ENCODE measurements around the gene IFT22. TPM values are rescaled to one million over a fixed set of nuclear protein-coding genes. Genes with fewer than 3 reads are reported as not detected.

The IFT22 gene
- total and polyA plus RNA-seq, 2 of the 4 experiments (the other 2 are of a cell fraction): 29.3 to 34.1 TPM

GRCh38 chr7:101347477-101347876 lies 25.9 kb upstream of the IFT22 start:
- no peak overlapping the region for H3K14ac ChIP-seq (replicated peaks; ENCODE audit: low read depth, low read length)
- H4K91ac ChIP-seq (ENCODE audit: insufficient read depth, low read depth, low read length): no peak overlapping the region
- no peak overlapping the region for H2BK20ac ChIP-seq (ENCODE audit: low read depth, low read length)
- peaks cover 8% of the 10 kb centered on the region for H3K27me3 ChIP-seq (ENCODE audit: control insufficient read depth, insufficient read depth, low read length)
- no peak overlapping the region for H3K4ac ChIP-seq (ENCODE audit: low read depth, low read length)
- intact Hi-C loops (cut with micrococcal nuclease) (no loop called here), dilution Hi-C loops (cut with HindIII; ENCODE audit: low sequenced_read_pairs, unreplicated experiment) (no loop called here), in situ Hi-C loops (cut with MboI; ENCODE audit: low sequenced_read_pairs) (no loop called here)
- CTCF ChIA-PET: no interaction called here
- H3K4me2 ChIP-seq (ENCODE audit: low read depth, low read length): no peak overlapping the region
- H3K79me1 ChIP-seq (ENCODE audit: low read depth in 1 of 2, low read length in 2 of 2): no peaks in the 10 kb centered on the region
- H4K8ac ChIP-seq (ENCODE audit: low read depth in 2 of 2, low read length in 2 of 2): no peak overlapping the region
- H2BK15ac ChIP-seq (ENCODE audit: low read depth, low read length): no peak overlapping the region
- no peak for DNase-seq
- BruUV-seq (replicated peaks): no TSS peak
- H2AFZ ChIP-seq (replicated peaks; ENCODE audit: low read length, poor library complexity): no peak overlapping the region
- H2AK9ac ChIP-seq (replicated peaks; ENCODE audit: low read depth, low read length, poor library complexity): no peak overlapping the region
- no peak overlapping the region for H2BK5ac ChIP-seq (ENCODE audit: low read depth, low read length, poor library complexity, severe bottlenecking)
- no peak overlapping the region for H4K5ac ChIP-seq (ENCODE audit: low read depth, low read length)
- no peak overlapping the region for H3K23ac ChIP-seq (ENCODE audit: low read depth, low read length)
- no peaks in the 10 kb centered on the region for H4K20me1 ChIP-seq (ENCODE audit: insufficient read depth, low read length)
- H3K4me3 ChIP-seq (ENCODE audit: insufficient read depth, low read depth, low read length): no peak overlapping the region
- 85% methylated on average over 3 of the region's 15 CpGs; no CpG with 5 or more reads in 1 of the 2 experiments for WGBS, 2 experiments (ENCODE audit: extremely low coverage in 2 of 2, insufficient read length in 1 of 2)
- H3K36me3 ChIP-seq (ENCODE audit: control insufficient read depth, insufficient read depth, low read length): no peaks in the 10 kb centered on the region
- H2BK120ac ChIP-seq (ENCODE audit: low read depth, low read length): no peak overlapping the region
- POLR2A ChIA-PET (ENCODE audit: unreplicated experiment): no interaction called here
- no peak overlapping the region for H3K18ac ChIP-seq (ENCODE audit: low read depth, low read length)
- H2AK5ac ChIP-seq (ENCODE audit: low read depth, low read length): no peak overlapping the region
- no peaks in the 10 kb centered on the region for H3K9me1 ChIP-seq (ENCODE audit: insufficient read depth, low read length)
- no peak overlapping the region for H3K27ac ChIP-seq (ENCODE audit: insufficient read depth, low read length)
- no peaks in the 10 kb centered on the region for H3K9me3 ChIP-seq (ENCODE audit: control insufficient read depth, insufficient read depth, low read length)
- ATAC-seq (ENCODE audit: low read depth): no peak
- TF ChIP-seq USF2 (IDR thresholded peaks at IDR 0.05; ENCODE audit: low read depth, low read length) (no peak), CEBPB (IDR thresholded peaks at IDR 0.05; ENCODE audit: low read depth, low read length) (no peak), ELK1 (IDR thresholded peaks at IDR 0.05; ENCODE audit: borderline replicate concordance, low read depth, low read length) (no peak), RCOR1 (IDR thresholded peaks at IDR 0.05; ENCODE audit: insufficient replicate concordance, low read length) (no peak), CTCF (conservative IDR thresholded peaks at IDR 0.05; ENCODE audit: low read depth, low read length) (no peak), CHD1 (IDR thresholded peaks at IDR 0.05; ENCODE audit: low read depth, low read length) (no peak), MXI1 (IDR thresholded peaks at IDR 0.05; ENCODE audit: borderline replicate concordance, low read depth, low read length) (no peak), POLR2A (IDR thresholded peaks at IDR 0.05; ENCODE audit: low read depth, low read length) (no peak), BHLHE40 (IDR thresholded peaks at IDR 0.05; ENCODE audit: low read depth, low read length) (no peak), RAD21 (IDR thresholded peaks at IDR 0.05; ENCODE audit: low read length) (no peak), MAZ (IDR thresholded peaks at IDR 0.05; ENCODE audit: borderline replicate concordance, low read depth, low read length) (no peak), NFE2L2 (IDR thresholded peaks at IDR 0.05; ENCODE audit: low read depth, low read length) (no peak), FOS (IDR thresholded peaks at IDR 0.05; ENCODE audit: low read depth, low read length) (no peak), SMC3 (IDR thresholded peaks at IDR 0.05; ENCODE audit: low read depth, low read length) (no peak), RFX5 (IDR thresholded peaks at IDR 0.05; ENCODE audit: low read depth, low read length) (no peak), MAFK (IDR thresholded peaks at IDR 0.05; ENCODE audit: low read depth, low read length) (no peak)
- no peak overlapping the region for H3K9ac ChIP-seq (ENCODE audit: low read depth, low read length)
- H3K56ac ChIP-seq (ENCODE audit: extremely low read depth, insufficient read depth, low read length): no peak overlapping the region
- peaks cover 2% of the 10 kb centered on the region; the same call in 1 of the 2 replicates for H3K4me1 ChIP-seq (ENCODE audit: control insufficient read depth, insufficient read depth, low read length)
